ENCODE data around the gene SLC6A16.
A peak's percentile ranks its signal among the peaks of the same experiment; 100 is the strongest.
"Not testable (repeated sequence)": the region's sequence is repeated elsewhere in the genome, so short reads cannot be mapped to it uniquely, and the experiment has no call there.

SLC6A16 gene

GRCh38 chr19:49316284-49316683, 8.7 kb downstream of the SLC6A16 start:
- Histone ChIP-seq H3K4me3 (ENCODE audit: low read length) (no peak overlapping the region), H3K9me3 (ENCODE audit: control insufficient read depth, low read length) (peaks cover 19% of the 10 kb centered on the region), H3K36me3 (ENCODE audit: control insufficient read depth, insufficient read depth, low read length, severe bottlenecking) (no peaks in the 10 kb centered on the region), H3K4me1 (ENCODE audit: control insufficient read depth, insufficient read depth, low read length) (no peaks in the 10 kb centered on the region), H3K9ac (ENCODE audit: low read length) (no peak overlapping the region), H3K27me3 (replicated peaks; ENCODE audit: control insufficient read depth, insufficient read depth, low read length) (no peaks in the 10 kb centered on the region)
- DNase-seq (ENCODE audit: low read depth) = no peak

DNA sequence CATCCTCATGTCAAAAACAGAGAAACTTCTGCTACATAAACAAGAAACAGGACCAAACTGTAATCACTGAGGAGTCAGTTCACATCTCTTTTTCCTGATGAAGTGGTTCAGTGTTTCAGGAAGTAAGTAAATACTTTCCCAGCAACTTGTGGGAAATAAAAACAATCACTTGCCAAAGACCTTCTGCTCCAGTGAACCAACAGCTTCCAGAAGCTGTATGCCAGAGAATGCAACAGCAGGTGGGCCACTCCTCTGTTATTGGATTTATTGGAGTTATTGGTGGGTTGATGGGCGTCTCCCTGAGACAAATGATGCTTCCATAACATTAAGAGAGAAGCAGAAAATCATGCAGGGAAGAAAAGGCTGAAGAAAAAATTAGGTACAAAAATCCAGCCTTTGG, 9.9 kb downstream of the SLC6A16 start:
- H3K9me3 ChIP-seq (ENCODE audit: control insufficient read depth, low read length) = peaks cover 15% of the 10 kb centered on the region

DNA sequence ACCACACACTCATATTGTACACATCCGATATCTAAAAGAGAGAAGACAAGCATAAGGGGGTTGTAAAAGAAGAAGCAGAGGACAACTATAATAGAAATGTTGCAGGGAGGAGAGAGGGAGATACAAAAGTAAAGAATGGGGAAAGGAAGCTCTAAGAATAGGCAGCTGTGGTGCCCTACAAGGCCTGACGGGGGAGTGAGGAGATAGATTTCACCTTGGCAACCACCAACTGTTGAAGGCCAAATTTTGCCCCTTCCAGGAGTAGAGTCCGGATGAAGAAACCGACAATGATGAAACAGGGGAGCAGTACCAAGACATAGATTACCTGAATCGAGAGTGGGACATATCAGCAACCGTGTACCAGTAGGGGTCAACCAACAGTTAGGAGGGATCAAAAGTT, 15.9 kb downstream of the SLC6A16 start:
- no peaks in the 10 kb centered on the region for H3K27me3 ChIP-seq (replicated peaks; ENCODE audit: control insufficient read depth, insufficient read depth, low read length)
- no peaks in the 10 kb centered on the region for H3K9me3 ChIP-seq (ENCODE audit: control insufficient read depth, low read length)
- no peaks in the 10 kb centered on the region for H3K4me1 ChIP-seq (ENCODE audit: control insufficient read depth, insufficient read depth, low read length)
- H3K4me3 ChIP-seq (ENCODE audit: low read length) = no peak overlapping the region
- no peak for DNase-seq (ENCODE audit: low read depth)
- H3K9ac ChIP-seq (ENCODE audit: low read length) = no peak overlapping the region
- no peaks in the 10 kb centered on the region for H3K36me3 ChIP-seq (ENCODE audit: control insufficient read depth, insufficient read depth, low read length, severe bottlenecking)

More for the DNA sequence above, 9.9 kb downstream of the SLC6A16 start:
- Histone ChIP-seq H3K36me3 (ENCODE audit: control insufficient read depth, insufficient read depth, low read length, severe bottlenecking) (no peaks in the 10 kb centered on the region), H3K4me3 (ENCODE audit: low read length) (no peak overlapping the region), H3K4me1 (ENCODE audit: control insufficient read depth, insufficient read depth, low read length) (no peaks in the 10 kb centered on the region), H3K9ac (ENCODE audit: low read length) (no peak overlapping the region), H3K27me3 (replicated peaks; ENCODE audit: control insufficient read depth, insufficient read depth, low read length) (no peaks in the 10 kb centered on the region)
- no peak for DNase-seq (ENCODE audit: low read depth)

- not testable (repeated sequence) for DNase-seq (ENCODE audit: low read depth); H3K4me3 ChIP-seq (ENCODE audit: low read length); H3K36me3 ChIP-seq (ENCODE audit: control insufficient read depth, insufficient read depth, low read length, severe bottlenecking); H3K4me1 ChIP-seq (ENCODE audit: control insufficient read depth, insufficient read depth, low read length); H3K9me3 ChIP-seq (ENCODE audit: control insufficient read depth, low read length); H3K27me3 ChIP-seq (replicated peaks; ENCODE audit: control insufficient read depth, insufficient read depth, low read length); H3K9ac ChIP-seq (ENCODE audit: low read length)
These were observed 18.3 kb downstream of the SLC6A16 start for GRCh38 chr19:49306734-49307133.

DNA sequence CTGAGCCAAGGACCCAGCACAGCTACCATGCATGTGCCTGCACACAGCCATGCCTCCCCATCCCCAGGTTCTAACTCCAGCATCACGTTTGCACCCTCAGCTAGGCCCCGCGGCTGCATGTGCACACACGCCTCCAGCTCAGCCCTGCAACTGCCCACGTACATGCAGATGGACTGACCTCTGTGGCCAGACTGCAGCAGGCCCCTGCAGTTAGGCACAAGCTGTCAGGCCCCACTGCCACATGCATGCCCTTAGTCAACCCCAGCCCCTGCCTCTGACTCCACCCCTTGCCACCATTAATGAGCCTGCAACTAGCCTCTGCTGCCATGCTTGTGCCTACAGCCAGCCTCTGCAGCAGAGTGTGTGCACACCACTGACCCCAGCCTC, 23.1 kb downstream of the SLC6A16 start:
- peaks cover 7% of the 10 kb centered on the region for H3K9me3 ChIP-seq (ENCODE audit: control insufficient read depth, low read length)
- no peak overlapping the region for H3K9ac ChIP-seq (ENCODE audit: low read length)
- H3K4me3 ChIP-seq (ENCODE audit: low read length) = no peak overlapping the region
- peaks cover 3% of the 10 kb centered on the region for H3K27me3 ChIP-seq (replicated peaks; ENCODE audit: control insufficient read depth, insufficient read depth, low read length)
- H3K4me1 ChIP-seq (ENCODE audit: control insufficient read depth, insufficient read depth, low read length) = no peaks in the 10 kb centered on the region
- no peak for DNase-seq (ENCODE audit: low read depth)
- no peaks in the 10 kb centered on the region for H3K36me3 ChIP-seq (ENCODE audit: control insufficient read depth, insufficient read depth, low read length, severe bottlenecking)

DNA sequence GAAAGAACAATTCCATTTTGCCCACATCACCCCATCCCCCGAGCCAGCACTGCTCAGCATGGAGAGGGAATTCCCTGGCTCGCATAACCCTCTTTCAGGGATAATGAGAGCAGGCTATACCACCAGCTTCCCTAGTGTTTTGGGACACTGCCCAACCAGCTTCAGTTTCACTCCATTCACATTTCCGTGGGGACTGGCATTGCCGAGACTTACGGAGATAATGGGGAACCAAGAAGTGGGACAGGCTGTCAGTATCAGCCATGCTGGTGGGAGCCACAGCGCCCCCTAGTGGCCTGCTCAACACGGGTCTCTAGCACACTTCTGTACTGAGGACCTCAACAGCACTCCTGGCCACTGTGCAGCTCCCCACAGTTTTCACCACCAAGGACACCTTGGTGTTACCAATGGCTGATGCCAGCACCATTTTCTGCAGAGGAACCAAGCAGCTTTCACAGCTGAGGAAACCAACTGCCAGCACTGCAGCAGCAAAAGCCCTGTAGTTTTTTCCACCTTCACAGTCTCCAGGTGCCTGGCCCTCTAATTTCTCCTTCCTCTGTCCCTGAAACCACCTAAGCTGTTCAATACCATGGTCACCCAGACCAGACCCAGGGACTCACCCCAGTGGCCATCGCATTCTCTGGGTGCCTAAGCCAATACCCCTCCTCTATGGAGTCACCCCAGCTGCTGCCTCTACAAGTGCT, 23.7 kb downstream of the SLC6A16 start:
- DNase-seq (ENCODE audit: low read depth) = peak; percentile 29
- no peaks in the 10 kb centered on the region for H3K36me3 ChIP-seq (ENCODE audit: control insufficient read depth, insufficient read depth, low read length, severe bottlenecking)

GRCh38 chr19:49298653-49299052, 26.3 kb downstream of the SLC6A16 start:
- not testable (repeated sequence) for H3K27me3 ChIP-seq (replicated peaks; ENCODE audit: control insufficient read depth, insufficient read depth, low read length); H3K4me1 ChIP-seq (ENCODE audit: control insufficient read depth, insufficient read depth, low read length); H3K9ac ChIP-seq (ENCODE audit: low read length); DNase-seq (ENCODE audit: low read depth); H3K9me3 ChIP-seq (ENCODE audit: control insufficient read depth, low read length); H3K36me3 ChIP-seq (ENCODE audit: control insufficient read depth, insufficient read depth, low read length, severe bottlenecking); H3K4me3 ChIP-seq (ENCODE audit: low read length)

More for the DNA sequence above, 23.7 kb downstream of the SLC6A16 start:
- Histone ChIP-seq H3K9me3 (ENCODE audit: control insufficient read depth, low read length) (peaks cover 7% of the 10 kb centered on the region), H3K4me3 (ENCODE audit: low read length) (no peak overlapping the region), H3K9ac (ENCODE audit: low read length) (no peak overlapping the region), H3K4me1 (ENCODE audit: control insufficient read depth, insufficient read depth, low read length) (no peaks in the 10 kb centered on the region), H3K27me3 (replicated peaks; ENCODE audit: control insufficient read depth, insufficient read depth, low read length) (peaks cover 3% of the 10 kb centered on the region)

DNA sequence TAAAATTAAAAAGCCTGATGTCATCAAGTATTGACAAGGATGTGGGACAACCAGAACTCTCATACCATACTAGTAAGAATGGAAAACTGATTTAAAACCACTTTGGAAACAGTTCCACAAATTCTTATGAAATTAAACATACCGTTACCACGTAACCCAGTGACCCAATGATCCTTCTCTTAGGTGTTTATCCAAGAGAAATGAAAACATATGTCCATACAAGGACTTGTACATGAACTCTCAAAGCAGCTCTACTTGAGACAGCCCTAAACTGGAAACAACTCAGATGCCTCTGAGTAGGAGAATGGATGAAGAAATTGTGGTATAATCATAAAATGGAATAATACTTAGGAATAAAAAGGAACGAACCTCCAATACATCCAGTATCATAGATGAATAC, 27.6 kb downstream of the SLC6A16 start:
- Histone ChIP-seq H3K4me3 (ENCODE audit: low read length) (no peak overlapping the region), H3K4me1 (ENCODE audit: control insufficient read depth, insufficient read depth, low read length) (no peaks in the 10 kb centered on the region), H3K27me3 (replicated peaks; ENCODE audit: control insufficient read depth, insufficient read depth, low read length) (peaks cover 3% of the 10 kb centered on the region), H3K9me3 (ENCODE audit: control insufficient read depth, low read length) (no peaks in the 10 kb centered on the region), H3K9ac (ENCODE audit: low read length) (no peak overlapping the region), H3K36me3 (ENCODE audit: control insufficient read depth, insufficient read depth, low read length, severe bottlenecking) (no peaks in the 10 kb centered on the region)
- DNase-seq (ENCODE audit: low read depth) = peak; percentile 27

GRCh38 chr19:49295208-49295880, 29.6 kb downstream of the SLC6A16 start:
- DNase-seq (ENCODE audit: low read depth) = no peak
- H3K9ac ChIP-seq (ENCODE audit: low read length) = no peak overlapping the region
- H3K27me3 ChIP-seq (replicated peaks; ENCODE audit: control insufficient read depth, insufficient read depth, low read length) = peaks cover 2% of the 10 kb centered on the region
- H3K9me3 ChIP-seq (ENCODE audit: control insufficient read depth, low read length) = no peaks in the 10 kb centered on the region
- H3K4me1 ChIP-seq (ENCODE audit: control insufficient read depth, insufficient read depth, low read length) = no peaks in the 10 kb centered on the region
- no peaks in the 10 kb centered on the region for H3K36me3 ChIP-seq (ENCODE audit: control insufficient read depth, insufficient read depth, low read length, severe bottlenecking)
- H3K4me3 ChIP-seq (ENCODE audit: low read length) = no peak overlapping the region

DNA sequence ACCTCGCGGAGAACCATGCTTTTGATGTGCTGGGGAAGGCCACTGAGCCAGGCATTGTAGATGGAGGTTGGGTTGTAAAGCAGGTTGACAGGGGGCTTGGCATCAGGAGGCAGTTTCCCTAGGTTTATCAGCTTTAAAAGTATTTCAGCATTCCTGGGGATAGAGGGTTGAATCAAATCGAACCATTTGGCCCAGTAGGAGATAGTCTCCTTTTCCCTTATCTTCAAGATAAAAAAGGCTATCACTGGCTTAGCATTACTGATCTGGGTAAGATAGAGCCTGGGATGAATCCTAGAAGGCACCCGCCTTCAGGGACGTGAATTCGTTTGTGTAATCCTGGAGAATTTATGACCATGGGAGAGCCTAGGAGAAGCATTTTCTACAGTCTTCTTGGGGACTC, 30.6 kb downstream of the SLC6A16 start:
- no peaks in the 10 kb centered on the region for H3K36me3 ChIP-seq (ENCODE audit: control insufficient read depth, insufficient read depth, low read length, severe bottlenecking)
- no peak for DNase-seq (ENCODE audit: low read depth)

GRCh38 chr19:49290517-49290916, 34.5 kb downstream of the SLC6A16 start:
- Histone ChIP-seq H3K9me3 (ENCODE audit: control insufficient read depth, low read length) (peaks cover 3% of the 10 kb centered on the region), H3K36me3 (ENCODE audit: control insufficient read depth, insufficient read depth, low read length, severe bottlenecking) (no peaks in the 10 kb centered on the region), H3K4me3 (ENCODE audit: low read length) (no peak overlapping the region), H3K4me1 (ENCODE audit: control insufficient read depth, insufficient read depth, low read length) (no peaks in the 10 kb centered on the region), H3K27me3 (replicated peaks; ENCODE audit: control insufficient read depth, insufficient read depth, low read length) (peaks cover 14% of the 10 kb centered on the region), H3K9ac (ENCODE audit: low read length) (no peak overlapping the region)
- DNase-seq (ENCODE audit: low read depth) = no peak

More for the DNA sequence above, 30.6 kb downstream of the SLC6A16 start:
- peaks cover 2% of the 10 kb centered on the region for H3K27me3 ChIP-seq (replicated peaks; ENCODE audit: control insufficient read depth, insufficient read depth, low read length)
- no peak overlapping the region for H3K9ac ChIP-seq (ENCODE audit: low read length)
- H3K4me1 ChIP-seq (ENCODE audit: control insufficient read depth, insufficient read depth, low read length) = no peaks in the 10 kb centered on the region
- no peak overlapping the region for H3K4me3 ChIP-seq (ENCODE audit: low read length)
- H3K9me3 ChIP-seq (ENCODE audit: control insufficient read depth, low read length) = no peaks in the 10 kb centered on the region

All from adipocyte (in vitro differentiated cells).